ENCODE results near the gene USP7.
"Not testable (repeated sequence)": the region's sequence is repeated elsewhere in the genome, so short reads cannot be mapped to it uniquely, and the experiment has no call there.

Gene USP7

GRCh38 chr16:8851761-8852403 lies 111.8 kb downstream of the USP7 start:
- Histone ChIP-seq H3K27me3 (no peaks in the 10 kb centered on the region), H3K4me1 (peaks cover 99% of the 10 kb centered on the region), H3K27ac (peak overlapping the region; percentile 84), H3K4me3 (no peak overlapping the region), H4K20me1 (peaks cover 27% of the 10 kb centered on the region), H3K4me2 (peak overlapping the region; percentile 96), H3K9me3 (no peaks in the 10 kb centered on the region), H3K9ac (peak overlapping the region; percentile 71; the same call in 1 of the 2 replicates), H3K36me3 (peaks cover 88% of the 10 kb centered on the region)
- TF ChIP-seq Cebpa-rat (IDR thresholded peaks at IDR 0.05), result no peak

- Histone ChIP-seq H3K27ac (peak overlapping the region; percentile 84), H3K4me2 (peak overlapping the region; percentile 96), H3K4me3 (peak overlapping the region; percentile 31), H3K4me1 (peaks cover 99% of the 10 kb centered on the region), H3K9me3 (no peaks in the 10 kb centered on the region), H4K20me1 (peaks cover 32% of the 10 kb centered on the region), H3K9ac (peak overlapping the region; percentile 71), H3K27me3 (no peaks in the 10 kb centered on the region), H3K36me3 (peaks cover 88% of the 10 kb centered on the region)
- no peak for TF ChIP-seq Cebpa-rat (IDR thresholded peaks at IDR 0.05)
Measured at GRCh38 chr16:8850279-8850885, 113.3 kb downstream of the USP7 start.

GRCh38 chr16:8849411-8850011 lies 114.2 kb downstream of the USP7 start:
- H3K4me2 ChIP-seq, result peak overlapping the region; percentile 96
- peaks cover 99% of the 10 kb centered on the region for H3K4me1 ChIP-seq
- H3K36me3 ChIP-seq, result peaks cover 80% of the 10 kb centered on the region
- H3K27me3 ChIP-seq, result no peaks in the 10 kb centered on the region
- peaks cover 34% of the 10 kb centered on the region for H4K20me1 ChIP-seq
- H3K9ac ChIP-seq, result peak overlapping the region; percentile 71
- peak overlapping the region; percentile 31 for H3K4me3 ChIP-seq
- peak overlapping the region; percentile 84 for H3K27ac ChIP-seq
- no peak for TF ChIP-seq Cebpa-rat (IDR thresholded peaks at IDR 0.05)
- H3K9me3 ChIP-seq, result no peaks in the 10 kb centered on the region

DNA sequence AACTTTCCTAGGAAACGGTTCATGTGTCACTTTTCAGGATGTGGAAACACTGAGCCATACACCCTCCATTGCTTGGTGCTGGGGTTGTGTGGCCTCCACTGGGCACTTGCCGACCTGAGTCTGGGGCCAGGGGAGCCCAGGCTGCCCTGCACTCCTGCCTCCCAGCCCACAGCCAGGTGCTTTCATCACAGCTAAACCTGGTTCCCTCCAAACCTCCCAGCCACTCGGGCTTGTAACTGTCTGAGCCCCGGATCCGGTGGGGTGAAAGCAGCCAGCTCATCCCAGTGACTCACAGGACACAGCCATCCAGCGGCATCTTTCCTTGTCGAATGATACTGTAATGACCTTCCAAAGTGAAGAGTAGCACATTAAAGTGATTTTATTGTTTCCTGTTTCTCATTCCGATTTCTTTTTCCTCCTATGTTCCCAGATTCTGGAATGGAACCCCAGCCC lies 114.7 kb downstream of the USP7 start:
- no peak for TF ChIP-seq Cebpa-rat (IDR thresholded peaks at IDR 0.05)
- Histone ChIP-seq H3K4me3 (peak overlapping the region; percentile 36; the same call in 1 of the 2 replicates), H3K36me3 (peaks cover 76% of the 10 kb centered on the region), H3K4me2 (peak overlapping the region; percentile 96), H3K4me1 (peaks cover 97% of the 10 kb centered on the region), H3K27ac (peak overlapping the region; percentile 84), H3K9ac (peak overlapping the region; percentile 71), H3K27me3 (no peaks in the 10 kb centered on the region), H3K9me3 (no peaks in the 10 kb centered on the region), H4K20me1 (peaks cover 34% of the 10 kb centered on the region)

- H4K20me1 ChIP-seq, result peaks cover 34% of the 10 kb centered on the region
- H3K27me3 ChIP-seq, result no peaks in the 10 kb centered on the region
- no peaks in the 10 kb centered on the region for H3K9me3 ChIP-seq
- peak overlapping the region; percentile 84 for H3K27ac ChIP-seq
- H3K4me2 ChIP-seq, result peak overlapping the region; percentile 96
- peaks cover 70% of the 10 kb centered on the region for H3K36me3 ChIP-seq
- no peak for TF ChIP-seq Cebpa-rat (IDR thresholded peaks at IDR 0.05)
- H3K4me3 ChIP-seq, result peak overlapping the region; percentile 36; the same call in 1 of the 2 replicates
- peak overlapping the region; percentile 71 for H3K9ac ChIP-seq
- H3K4me1 ChIP-seq, result peaks cover 91% of the 10 kb centered on the region
Measured at GRCh38 chr16:8848231-8848938, 115.3 kb downstream of the USP7 start.

- Histone ChIP-seq H3K4me3 (no peak overlapping the region), H3K9ac (no peak overlapping the region), H3K36me3 (peaks cover 62% of the 10 kb centered on the region), H3K27ac (peak overlapping the region; percentile 59), H3K9me3 (no peaks in the 10 kb centered on the region), H3K4me1 (peaks cover 83% of the 10 kb centered on the region), H3K27me3 (no peaks in the 10 kb centered on the region), H4K20me1 (peaks cover 34% of the 10 kb centered on the region), H3K4me2 (no peak overlapping the region; the same call in 1 of the 2 replicates)
- no peak for TF ChIP-seq Cebpa-rat (IDR thresholded peaks at IDR 0.05)
Measured at GRCh38 chr16:8847623-8848022, 116.1 kb downstream of the USP7 start.

DNA sequence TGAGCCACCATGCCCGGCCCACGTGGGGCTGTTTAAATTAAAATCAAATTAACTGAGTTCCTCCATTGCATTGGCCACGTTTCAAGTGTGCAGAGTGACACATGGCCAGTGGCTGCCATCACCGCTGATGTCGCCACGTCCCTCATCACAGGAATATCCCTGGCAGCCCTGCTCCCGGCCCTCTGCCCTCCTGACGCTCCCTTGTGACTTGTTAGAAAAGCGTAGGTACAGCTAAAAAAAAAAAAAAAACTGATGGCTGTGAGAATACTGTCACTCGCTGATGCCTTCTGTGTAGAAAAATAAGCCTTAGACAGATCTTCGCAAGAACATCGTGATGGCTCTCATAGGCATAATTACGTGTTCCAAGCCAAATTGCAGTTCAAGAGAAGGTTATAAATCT lies 116.6 kb downstream of the USP7 start:
- H3K9me3 ChIP-seq, result no peaks in the 10 kb centered on the region
- H4K20me1 ChIP-seq, result peaks cover 30% of the 10 kb centered on the region
- H3K4me2 ChIP-seq, result peak overlapping the region; percentile 22; the same call in 1 of the 2 replicates
- H3K4me3 ChIP-seq, result no peak overlapping the region
- peak overlapping the region; percentile 59 for H3K27ac ChIP-seq
- no peak for TF ChIP-seq Cebpa-rat (IDR thresholded peaks at IDR 0.05)
- H3K4me1 ChIP-seq, result peaks cover 78% of the 10 kb centered on the region
- H3K36me3 ChIP-seq, result peaks cover 58% of the 10 kb centered on the region
- no peaks in the 10 kb centered on the region for H3K27me3 ChIP-seq
- no peak overlapping the region for H3K9ac ChIP-seq

- no peak overlapping the region for H3K9ac ChIP-seq
- H3K27ac ChIP-seq, result peak overlapping the region; percentile 59
- TF ChIP-seq Cebpa-rat (IDR thresholded peaks at IDR 0.05), result no peak
- peaks cover 52% of the 10 kb centered on the region for H3K36me3 ChIP-seq
- H3K4me2 ChIP-seq, result peak overlapping the region; percentile 3; the same call in 1 of the 2 replicates
- no peaks in the 10 kb centered on the region for H3K27me3 ChIP-seq
- H3K4me1 ChIP-seq, result peaks cover 72% of the 10 kb centered on the region
- no peak overlapping the region for H3K4me3 ChIP-seq
- H3K9me3 ChIP-seq, result no peaks in the 10 kb centered on the region
- H4K20me1 ChIP-seq, result peaks cover 25% of the 10 kb centered on the region
Measured at GRCh38 chr16:8846401-8846932, 117.2 kb downstream of the USP7 start.

DNA sequence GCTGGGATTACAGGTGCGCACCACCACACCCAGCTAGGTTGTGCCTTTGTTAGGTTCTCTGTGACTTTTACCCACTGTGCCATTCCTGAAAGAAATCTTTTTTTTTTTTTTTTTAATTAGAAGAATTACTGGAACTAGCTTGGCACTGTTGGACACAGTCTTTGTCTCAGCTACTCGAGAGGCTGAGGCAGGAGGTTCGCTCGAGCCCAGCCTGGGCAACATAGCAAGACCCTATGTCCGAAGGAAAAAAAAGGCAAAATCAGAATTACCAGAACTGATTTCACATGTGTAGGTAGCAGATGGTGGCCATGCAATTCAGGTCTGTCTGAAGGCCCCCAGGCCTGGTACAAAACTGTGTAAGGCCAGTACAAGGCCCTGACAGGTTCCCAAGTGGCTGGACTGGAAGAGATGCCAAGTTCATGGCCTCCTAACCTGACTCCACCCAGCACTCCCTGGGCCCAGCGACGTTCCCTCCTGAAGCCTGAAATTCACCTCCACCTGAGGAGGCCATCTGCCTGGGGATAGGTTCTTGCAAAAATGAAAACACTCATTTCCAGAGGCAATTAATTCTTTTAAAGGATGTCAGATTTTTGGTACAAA lies 117.9 kb downstream of the USP7 start:
- peaks cover 65% of the 10 kb centered on the region for H3K4me1 ChIP-seq
- no peaks in the 10 kb centered on the region for H3K27me3 ChIP-seq
- H3K4me2 ChIP-seq, result peak overlapping the region; percentile 57
- H3K9ac ChIP-seq, result no peak overlapping the region
- H3K4me3 ChIP-seq, result no peak overlapping the region
- peak overlapping the region; percentile 59 for H3K27ac ChIP-seq
- peaks cover 48% of the 10 kb centered on the region for H3K36me3 ChIP-seq
- H4K20me1 ChIP-seq, result peaks cover 19% of the 10 kb centered on the region
- H3K9me3 ChIP-seq, result no peaks in the 10 kb centered on the region
- no peak for TF ChIP-seq Cebpa-rat (IDR thresholded peaks at IDR 0.05)

DNA sequence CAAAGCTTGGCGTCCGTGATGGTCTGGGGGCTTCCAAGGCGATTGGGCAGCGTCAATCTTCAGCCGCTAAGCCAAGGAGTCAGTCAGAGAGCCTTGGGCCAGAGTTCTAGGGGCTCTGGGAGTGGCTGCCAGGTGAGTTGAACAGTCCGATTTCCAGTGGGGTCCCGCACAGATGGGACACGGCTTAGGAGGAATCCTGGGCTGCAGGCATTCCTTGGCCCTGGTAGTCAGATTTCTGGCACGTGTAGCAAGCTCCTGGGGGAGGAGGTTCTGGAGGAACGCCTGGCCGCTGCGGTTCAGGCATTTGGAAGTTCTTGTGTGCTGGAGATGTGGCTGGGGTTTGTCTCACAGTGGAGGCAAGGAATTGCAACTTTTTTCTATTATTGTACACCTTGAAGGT lies 120.4 kb downstream of the USP7 start:
- not testable (repeated sequence) for H3K9me3 ChIP-seq, H3K4me3 ChIP-seq, H3K27me3 ChIP-seq, H3K9ac ChIP-seq, H3K4me2 ChIP-seq, H3K27ac ChIP-seq
- Histone ChIP-seq H4K20me1 (peaks cover 18% of the 10 kb centered on the region), H3K36me3 (peaks cover 36% of the 10 kb centered on the region), H3K4me1 (peaks cover 40% of the 10 kb centered on the region)
